HEK293 (cell line): ENCODE data around the gene AXDND1.
A peak's percentile ranks its signal among the peaks of the same experiment; 100 is the strongest.

Experiments
- CTCF ChIA-PET: fragments of 350-600 bp; formaldehyde crosslinking; extraction: SDS; loops from one replicate; lab custom pipeline; 2021; ENCODE audit warnings: antibody characterized with exemption; lab: Yijun Ruan, JAX
- POLR2A ChIA-PET: fragments of 300-600 bp; formaldehyde crosslinking; extraction: SDS; loops from one replicate; lab custom pipeline; 2020; ENCODE audit warnings: antibody characterized with exemption, inconsistent platforms; lab: Yijun Ruan, JAX
- H3K27ac ChIP-seq: fragments of 200-500 bp; sonication (Bioruptor generic); 2 replicates; pipeline ENCODE4 v1.5.1; 2014; ENCODE audit warnings: low read depth, low read length, control low read depth, inconsistent platforms; ENCODE audit errors: extremely low read depth
- H3K36me3 ChIP-seq, 2 experiments: fragments of 200-500 bp in 1 of 2; sonication (Bioruptor generic) in 1 of 2; 1 replicate in 1 of 2; 2 replicates in 1 of 2; pipeline ENCODE4 v1.5.1; 2014 to 2017; ENCODE audit warnings: inconsistent platforms in 2 of 2, low read length in 2 of 2; ENCODE audit not compliant: control insufficient read depth in 2 of 2, insufficient read depth in 1 of 2
- H3K4me1 ChIP-seq: fragments of 200-500 bp; sonication (Bioruptor generic); 2 replicates; pipeline ENCODE4 v1.5.1; 2014; ENCODE audit warnings: mild to moderate bottlenecking, low read length, inconsistent platforms; ENCODE audit not compliant: control insufficient read depth, insufficient read depth
- H3K4me3 ChIP-seq: 2 replicates; pipeline ENCODE4 v1.5.1; 2011; ENCODE audit warnings: low read depth, mild to moderate bottlenecking, control low read depth, low read length, moderate library complexity
- H3K9me3 ChIP-seq: fragments of 200-500 bp; sonication (Bioruptor generic); 2 replicates; pipeline ENCODE4 v1.5.1; 2014; ENCODE audit warnings: low read depth, low read length, inconsistent platforms; ENCODE audit not compliant: control insufficient read depth, insufficient read depth
- GLIS1 ChIP-seq: fragments of 450-650 bp; formaldehyde crosslinking; IDR thresholded peaks from 2 replicates; pipeline ENCODE4 v1.5.1; 2016; ENCODE audit warnings: missing biosample characterization, missing genetic modification characterization
- HOXA7 ChIP-seq: sonication (generic); formaldehyde crosslinking; IDR thresholded peaks from 2 replicates; pipeline ENCODE4 v1.8.1; 2022; ENCODE audit warnings: missing genetic modification reagents, borderline replicate concordance
- KLF8 ChIP-seq: fragments of 450-650 bp; formaldehyde crosslinking; IDR thresholded peaks from 2 replicates; pipeline ENCODE4 v1.5.1; 2016; ENCODE audit warnings: missing biosample characterization, missing genetic modification characterization
- ZBTB1 ChIP-seq: fragments of 450-650 bp; formaldehyde crosslinking; IDR thresholded peaks from 2 replicates; pipeline ENCODE4 v1.5.1; 2016; ENCODE audit warnings: missing biosample characterization, missing genetic modification characterization
- ZBTB48 ChIP-seq: fragments of 450-650 bp; formaldehyde crosslinking; IDR thresholded peaks from 2 replicates; pipeline ENCODE4 v1.5.1; 2016; ENCODE audit warnings: missing biosample characterization, missing genetic modification characterization
- ZNF121 ChIP-seq: fragments of 450-650 bp; formaldehyde crosslinking; IDR thresholded peaks from 2 replicates; pipeline ENCODE4 v1.5.1; 2016; ENCODE audit warnings: missing biosample characterization, missing genetic modification characterization
- ZNF132 ChIP-seq: fragments of 450-650 bp; formaldehyde crosslinking; IDR thresholded peaks from 2 replicates; pipeline ENCODE4 v1.5.1; 2017; ENCODE audit warnings: missing biosample characterization, missing genetic modification characterization, borderline replicate concordance
- ZNF19 ChIP-seq: fragments of 450-650 bp; formaldehyde crosslinking; IDR thresholded peaks from 2 replicates; pipeline ENCODE4; 2016; ENCODE audit warnings: missing biosample characterization, missing genetic modification characterization, low read depth
- ZNF292 ChIP-seq: fragments of 450-650 bp; formaldehyde crosslinking; IDR thresholded peaks from 2 replicates; pipeline ENCODE4 v1.5.1; 2016; ENCODE audit warnings: low read depth, missing biosample characterization, missing genetic modification characterization, borderline replicate concordance
- ZNF311 ChIP-seq: fragments of 450-650 bp; formaldehyde crosslinking; IDR thresholded peaks from 2 replicates; pipeline ENCODE4 v1.5.1; 2017; ENCODE audit warnings: missing biosample characterization, missing genetic modification characterization, borderline replicate concordance
- ZNF324 ChIP-seq: fragments of 450-650 bp; formaldehyde crosslinking; IDR thresholded peaks from 2 replicates; pipeline ENCODE4 v1.5.1; 2016; ENCODE audit warnings: missing biosample characterization, missing genetic modification characterization
- ZNF544 ChIP-seq: fragments of 450-650 bp; formaldehyde crosslinking; IDR thresholded peaks from 2 replicates; pipeline ENCODE4 v1.5.0; 2017; ENCODE audit warnings: missing biosample characterization, missing genetic modification characterization
- ZSCAN30 ChIP-seq: fragments of 450-650 bp; IDR thresholded peaks from 2 replicates; pipeline ENCODE4 v1.5.1; 2018; ENCODE audit warnings: missing biosample characterization, mild to moderate bottlenecking, missing genetic modification characterization, moderate library complexity
- TF ChIP-seq, protein P1 (sequence below): fragments of 450-650 bp; formaldehyde crosslinking; IDR thresholded peaks from 2 replicates; pipeline ENCODE4 v1.5.1; 2017; ENCODE audit warnings: missing biosample characterization, missing genetic modification characterization
- TF ChIP-seq, protein P2 (sequence below): fragments of 450-650 bp; formaldehyde crosslinking; IDR thresholded peaks from 2 replicates; pipeline ENCODE4 v1.5.0; 2017; ENCODE audit warnings: missing biosample characterization, missing genetic modification characterization, borderline replicate concordance

The AXDND1 gene

DNA sequence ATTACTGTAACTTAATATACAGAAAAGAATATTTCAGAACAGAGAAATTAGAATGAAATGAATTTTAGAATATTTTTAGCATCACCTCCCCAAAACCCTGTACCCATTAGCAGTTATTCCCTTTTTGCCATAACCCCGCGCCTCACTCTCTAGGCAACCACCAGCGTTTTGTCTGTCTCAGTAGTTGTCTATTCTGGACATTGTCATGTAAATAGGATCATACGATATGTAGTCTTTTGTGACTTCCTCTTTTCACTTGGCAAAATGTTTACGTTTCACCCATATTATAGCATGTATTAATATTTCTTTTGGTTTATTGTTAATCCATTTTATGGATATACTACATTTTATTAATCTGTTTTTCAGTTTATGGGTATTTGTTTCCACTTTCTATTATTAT lies 47.3 kb upstream of the AXDND1 start (continued):
- TF ChIP-seq, protein P1, sequence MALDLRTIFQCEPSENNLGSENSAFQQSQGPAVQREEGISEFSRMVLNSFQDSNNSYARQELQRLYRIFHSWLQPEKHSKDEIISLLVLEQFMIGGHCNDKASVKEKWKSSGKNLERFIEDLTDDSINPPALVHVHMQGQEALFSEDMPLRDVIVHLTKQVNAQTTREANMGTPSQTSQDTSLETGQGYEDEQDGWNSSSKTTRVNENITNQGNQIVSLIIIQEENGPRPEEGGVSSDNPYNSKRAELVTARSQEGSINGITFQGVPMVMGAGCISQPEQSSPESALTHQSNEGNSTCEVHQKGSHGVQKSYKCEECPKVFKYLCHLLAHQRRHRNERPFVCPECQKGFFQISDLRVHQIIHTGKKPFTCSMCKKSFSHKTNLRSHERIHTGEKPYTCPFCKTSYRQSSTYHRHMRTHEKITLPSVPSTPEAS (tag by site-specific recombination) = no peak
- TF ChIP-seq ZNF311 (no peak), ZNF132 (tag by site-specific recombination) (no peak), ZNF292 (no peak), ZNF544 (no peak)

DNA sequence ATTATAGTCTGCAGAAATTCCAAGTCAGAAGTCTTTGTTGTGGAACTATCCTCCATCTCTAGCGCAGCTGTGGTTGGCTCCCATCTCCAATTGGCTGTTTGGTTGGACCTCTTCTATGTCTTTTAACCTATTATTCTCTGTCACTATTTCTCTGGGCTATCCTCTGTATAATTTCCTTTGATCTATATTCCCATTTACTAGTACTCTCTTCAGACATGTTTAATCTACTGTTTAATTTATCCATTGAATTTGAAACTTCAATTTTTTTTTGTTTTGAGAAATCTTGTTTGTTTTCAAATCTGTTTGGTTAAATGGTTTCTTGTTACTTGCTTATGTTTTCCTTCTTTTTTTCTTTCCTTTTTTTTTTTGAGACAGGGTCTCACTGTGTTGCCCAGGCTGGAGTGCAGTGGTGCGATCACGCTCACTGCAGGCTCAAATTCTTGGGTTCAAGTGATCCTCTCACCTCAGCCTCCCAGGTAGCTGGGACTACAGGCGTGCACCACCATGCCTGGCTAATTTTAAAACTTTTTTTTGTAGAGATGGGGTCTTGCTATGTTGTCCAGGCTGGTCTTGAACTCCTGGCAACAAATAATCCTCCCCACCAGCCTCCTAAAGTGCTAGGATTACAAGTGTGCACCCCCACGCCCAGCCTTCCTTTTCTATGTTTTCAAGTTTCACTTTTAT lies 44.1 kb upstream of the AXDND1 start:
- POLR2A ChIA-PET = no interaction called here
- no peak overlapping the region for H3K27ac ChIP-seq
- no peak overlapping the region for H3K4me3 ChIP-seq
- peaks cover 0 to 22% of the 10 kb centered on the region in 2 experiments; a peak in 1 of 3 replicates for H3K36me3 ChIP-seq
- CTCF ChIA-PET = no interaction called here
- H3K4me1 ChIP-seq = no peaks in the 10 kb centered on the region
- TF ChIP-seq ZNF121 (tag by site-specific recombination) = peak; percentile 92
- no peak for TF ChIP-seq ZNF324 (tag by site-specific recombination)
- H3K9me3 ChIP-seq = no peaks in the 10 kb centered on the region

DNA sequence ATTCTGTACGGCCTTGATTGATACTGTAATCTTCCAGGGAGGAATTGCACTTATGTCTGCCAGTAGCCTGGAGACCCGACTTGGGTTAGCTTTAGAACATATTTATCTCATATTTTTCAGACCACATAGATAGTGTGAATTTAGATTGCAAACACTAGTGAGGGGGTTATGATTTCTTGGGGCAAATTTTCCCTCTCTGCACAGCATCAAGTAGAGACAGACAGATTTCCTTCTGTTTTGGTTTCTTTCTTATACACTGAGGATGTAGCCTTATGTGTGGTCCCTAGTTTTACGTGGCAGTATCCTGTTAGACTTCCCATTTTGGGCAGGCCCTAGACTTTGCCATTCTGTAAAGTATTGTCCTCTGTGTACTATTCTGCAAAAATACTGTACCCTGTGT lies 43.2 kb upstream of the AXDND1 start:
- TF ChIP-seq ZBTB48 = no peak
- peaks cover 0 to 28% of the 10 kb centered on the region in 2 experiments; a peak in 1 of 3 replicates for H3K36me3 ChIP-seq

DNA sequence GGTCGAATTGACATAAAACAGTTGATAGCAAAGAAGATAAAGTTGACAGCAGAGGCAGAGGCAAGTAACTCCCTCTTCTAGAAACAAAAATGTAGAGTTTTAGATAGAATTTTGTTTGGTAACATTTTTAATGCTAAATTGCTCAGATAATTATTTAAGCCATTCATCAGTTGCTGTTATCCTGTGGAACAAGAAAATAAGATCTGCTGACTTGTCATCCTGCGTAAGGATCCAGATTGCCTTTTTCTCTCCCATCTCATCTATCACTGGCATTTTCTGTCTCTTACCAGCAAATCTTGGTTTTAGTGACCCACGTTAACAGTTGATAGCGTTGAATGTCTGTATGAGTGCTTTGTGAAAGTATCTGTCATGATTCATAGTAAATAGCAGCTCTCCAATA lies 42.3 kb upstream of the AXDND1 start:
- H3K9me3 ChIP-seq = no peaks in the 10 kb centered on the region
- TF ChIP-seq ZNF19 (tag by site-specific recombination) = no peak
- TF ChIP-seq ZSCAN30 (tag by site-specific recombination) = no peak
- TF ChIP-seq ZBTB1 (tag by site-specific recombination) = no peak
- TF ChIP-seq HOXA7 = no peak
- TF ChIP-seq GLIS1 (tag by site-specific recombination) = no peak
- no peak for TF ChIP-seq KLF8
- TF ChIP-seq, protein P2, sequence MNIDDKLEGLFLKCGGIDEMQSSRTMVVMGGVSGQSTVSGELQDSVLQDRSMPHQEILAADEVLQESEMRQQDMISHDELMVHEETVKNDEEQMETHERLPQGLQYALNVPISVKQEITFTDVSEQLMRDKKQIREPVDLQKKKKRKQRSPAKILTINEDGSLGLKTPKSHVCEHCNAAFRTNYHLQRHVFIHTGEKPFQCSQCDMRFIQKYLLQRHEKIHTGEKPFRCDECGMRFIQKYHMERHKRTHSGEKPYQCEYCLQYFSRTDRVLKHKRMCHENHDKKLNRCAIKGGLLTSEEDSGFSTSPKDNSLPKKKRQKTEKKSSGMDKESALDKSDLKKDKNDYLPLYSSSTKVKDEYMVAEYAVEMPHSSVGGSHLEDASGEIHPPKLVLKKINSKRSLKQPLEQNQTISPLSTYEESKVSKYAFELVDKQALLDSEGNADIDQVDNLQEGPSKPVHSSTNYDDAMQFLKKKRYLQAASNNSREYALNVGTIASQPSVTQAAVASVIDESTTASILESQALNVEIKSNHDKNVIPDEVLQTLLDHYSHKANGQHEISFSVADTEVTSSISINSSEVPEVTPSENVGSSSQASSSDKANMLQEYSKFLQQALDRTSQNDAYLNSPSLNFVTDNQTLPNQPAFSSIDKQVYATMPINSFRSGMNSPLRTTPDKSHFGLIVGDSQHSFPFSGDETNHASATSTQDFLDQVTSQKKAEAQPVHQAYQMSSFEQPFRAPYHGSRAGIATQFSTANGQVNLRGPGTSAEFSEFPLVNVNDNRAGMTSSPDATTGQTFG = no peak
- H3K36me3 ChIP-seq = peaks cover 0 to 33% of the 10 kb centered on the region in 2 experiments; a peak in 2 of 3 replicates
- POLR2A ChIA-PET = no interaction called here
- no peaks in the 10 kb centered on the region for H3K4me1 ChIP-seq
- H3K27ac ChIP-seq = no peak overlapping the region
- H3K4me3 ChIP-seq = no peak overlapping the region
- CTCF ChIA-PET = no interaction called here

More for the DNA sequence above, 43.2 kb upstream of the AXDND1 start:
- Histone ChIP-seq H3K27ac (no peak overlapping the region), H3K4me1 (no peaks in the 10 kb centered on the region), H3K4me3 (no peak overlapping the region), H3K9me3 (no peaks in the 10 kb centered on the region)
- CTCF ChIA-PET = no interaction called here
- POLR2A ChIA-PET = no interaction called here
